K562 (cell line): ENCODE data around the gene TPRG1L. TPM values are rescaled to one million over a fixed set of nuclear protein-coding genes. Genes with fewer than 3 reads are reported as not detected.

Experiments
- BRCA1 ChIP-seq, 2 experiments: fragments of 450-650 bp in 1 of 2; sonication (generic) in 1 of 2; formaldehyde crosslinking in 1 of 2; IDR thresholded peaks; 2 replicates each; pipeline versions ENCODE4 v1.5.0 to v1.6.1; 2017 to 2020; ENCODE audit warnings: mild to moderate bottlenecking in 1 of 2, missing genetic modification reagents in 1 of 2
- CBFB ChIP-seq: sonication (generic); formaldehyde crosslinking; IDR thresholded peaks from 2 replicates; pipeline ENCODE4 v1.4.0; 2020; ENCODE audit warnings: mild to moderate bottlenecking, missing genetic modification reagents
- CHD4 ChIP-seq: fragments of 200-600 bp; sonication (generic); IDR thresholded peaks from 3 replicates; pipeline ENCODE4 v1.6.1; 2012; ENCODE audit warnings: low read depth, mild to moderate bottlenecking, mixed read lengths, low read length, inconsistent platforms; ENCODE audit not compliant: insufficient read depth, insufficient replicate concordance, poor library complexity, severe bottlenecking
- ERF ChIP-seq: fragments of 450-650 bp; formaldehyde crosslinking; IDR thresholded peaks from 2 replicates; pipeline ENCODE4 v1.4.0; 2020; ENCODE audit warnings: mild to moderate bottlenecking, mixed read lengths
- FOXA3 ChIP-seq, 2 experiments: fragments of 450-650 bp in 1 of 2; sonication (generic) in 1 of 2; formaldehyde crosslinking; IDR thresholded peaks in 1 of 2; conservative IDR thresholded peaks in 1 of 2; 2 replicates each; pipeline versions ENCODE4 v1.4.0 to v1.8.0; 2020 to 2022; ENCODE audit warnings: mild to moderate bottlenecking in 2 of 2, missing genetic modification reagents in 1 of 2
- HDAC6 ChIP-seq: IDR thresholded peaks from 2 replicates; pipeline ENCODE4 v1.6.1; 2012; ENCODE audit warnings: low read depth, mild to moderate bottlenecking, control low read depth, inconsistent platforms, low read length, moderate library complexity
- KLF1 ChIP-seq: fragments of 450-650 bp; IDR thresholded peaks from 2 replicates; pipeline ENCODE4 v1.6.1; 2016; ENCODE audit warnings: missing genetic modification characterization, missing compliant biosample characterization
- LEF1 ChIP-seq: fragments of 450-650 bp; IDR thresholded peaks from 2 replicates; pipeline ENCODE4 v1.6.1; 2016; ENCODE audit warnings: mild to moderate bottlenecking
- NBN ChIP-seq: fragments of 450-650 bp; IDR thresholded peaks from 2 replicates; pipeline ENCODE4 v1.6.1; 2016; ENCODE audit warnings: low read depth, mild to moderate bottlenecking
- NONO ChIP-seq, 2 experiments: fragments of 200-400 bp in 1 of 2; fragments of 450-650 bp in 1 of 2; formaldehyde crosslinking in 1 of 2; IDR thresholded peaks; 2 replicates each; pipeline ENCODE4 v1.6.1; 2017; ENCODE audit warnings: low read depth in 2 of 2, mild to moderate bottlenecking in 2 of 2, moderate library complexity in 2 of 2, low read length in 1 of 2
- NR2C2 ChIP-seq, 2 experiments: fragments of 200-800 bp in 1 of 2; sonication (Bioruptor generic) in 1 of 2; sonication (generic) in 1 of 2; formaldehyde crosslinking in 1 of 2; IDR thresholded peaks; 2 replicates each; pipeline versions ENCODE4 v1.6.1 to v1.8.0; 2016 to 2022; ENCODE audit warnings: mild to moderate bottlenecking in 1 of 2, missing compliant biosample characterization in 1 of 2, missing genetic modification characterization in 1 of 2, missing genetic modification reagents in 1 of 2
- NR2F6 ChIP-seq: fragments of 450-650 bp; formaldehyde crosslinking; IDR thresholded peaks from 2 replicates; pipeline ENCODE4 v1.4.0; 2020; ENCODE audit warnings: mild to moderate bottlenecking
- NRF1 ChIP-seq, 2 experiments: fragments of 450-650 bp; IDR thresholded peaks in 1 of 2; conservative IDR thresholded peaks in 1 of 2; 2 replicates each; pipeline ENCODE4 v1.6.1; 2014; ENCODE audit warnings: mild to moderate bottlenecking in 2 of 2
- OTX1 ChIP-seq: fragments of 450-650 bp; formaldehyde crosslinking; IDR thresholded peaks from 2 replicates; pipeline ENCODE4 v1.4.0; 2022; ENCODE audit warnings: mild to moderate bottlenecking
- RBM14 ChIP-seq: fragments of 200-400 bp; formaldehyde crosslinking; IDR thresholded peaks from 2 replicates; pipeline ENCODE4 v1.6.1; 2018; ENCODE audit warnings: low read depth, mild to moderate bottlenecking, low read length, moderate library complexity, borderline replicate concordance; ENCODE audit not compliant: insufficient read depth
- RHOXF2B ChIP-seq: fragments of 250-450 bp; sonication (Bioruptor Pico); conservative IDR thresholded peaks from 2 replicates; pipeline ENCODE4 v1.5.1; 2021
- SAP30 ChIP-seq: fragments of 200-600 bp; sonication (generic); IDR thresholded peaks from 2 replicates; pipeline ENCODE4 v1.6.1; 2012; ENCODE audit warnings: borderline replicate concordance, low read depth, mild to moderate bottlenecking, moderate library complexity, low read length, control low read depth, inconsistent platforms; ENCODE audit not compliant: insufficient read depth, poor library complexity, severe bottlenecking
- SIX5 ChIP-seq, 2 experiments: IDR thresholded peaks; 2 replicates each; pipeline ENCODE4 v1.6.1; 2011; ENCODE audit warnings: low read length in 2 of 2, borderline replicate concordance in 1 of 2, low read depth in 1 of 2, mild to moderate bottlenecking in 1 of 2, moderate library complexity in 1 of 2; ENCODE audit not compliant: insufficient read depth in 1 of 2
- SP1 ChIP-seq: sonication (generic); formaldehyde crosslinking; IDR thresholded peaks from 2 replicates; pipeline ENCODE4 v1.8.1; 2022; ENCODE audit warnings: mild to moderate bottlenecking, missing genetic modification reagents
- TCF15 ChIP-seq: fragments of 250-450 bp; sonication (Bioruptor Pico); IDR thresholded peaks from 2 replicates; pipeline ENCODE4 v1.8.0; 2022; ENCODE audit warnings: moderate library complexity, mild to moderate bottlenecking, inconsistent platforms
- TFAM ChIP-seq: fragments of 250-450 bp; sonication (Bioruptor Pico); conservative IDR thresholded peaks from 2 replicates; pipeline ENCODE4 v1.5.0; 2021; ENCODE audit warnings: mild to moderate bottlenecking, moderate library complexity
- U2AF2 ChIP-seq: fragments of 200-400 bp; formaldehyde crosslinking; optimal IDR thresholded peaks from 2 replicates; pipeline ENCODE3; 2017; ENCODE audit warnings: low read depth, mild to moderate bottlenecking, low read length
- ZFX ChIP-seq: sonication (generic); formaldehyde crosslinking; IDR thresholded peaks from 2 replicates; pipeline ENCODE4 v1.8.0; 2022; ENCODE audit warnings: mild to moderate bottlenecking, missing genetic modification reagents, moderate library complexity
- polyA plus RNA-seq, 8 experiments: library from polyadenylated mRNA; depleted of rRNA in 4 of 8; stranded (reverse) in 5 of 8; unstranded in 3 of 8; fragments of >200 nt; fragmentation: Nextera tagmentation in 2 of 8; fragmentation: Illumina TruSeq in 1 of 8; extraction: Ambion mirVana in 2 of 8; extraction: Trizol in 1 of 8; gene quantifications; 2 replicates each; pipeline versions ENCODE4 v1.2.1 to v1.2.3, GENCODE V29; 2011 to 2014; ENCODE audit warnings: inconsistent platforms in 1 of 8, missing spikeins in 1 of 8
- total RNA-seq, 7 experiments: library from RNA; depleted of rRNA in 6 of 7; stranded (reverse); fragments of >200 nt in 6 of 7; fragmentation: Illumina TruSeq in 2 of 7; extraction: Trizol in 2 of 7; gene quantifications; 2 replicates each; pipeline versions ENCODE4 v1.2.1 to v1.2.3, GENCODE V29; 2011 to 2021; ENCODE audit warnings: low replicate concordance in 1 of 7

The TPRG1L gene
- total and polyA plus RNA-seq, 9 of the 15 experiments (the other 6 are each of a cell fraction or from before 2014, with no cell fraction given), result 1.6 to 11.0 (median 6.2) TPM

- TF ChIP-seq CBFB (CRISPR knock-in tag) (no peak), NBN (no peak), RHOXF2B (no peak), HDAC6 (no peak), BRCA1 (IDR thresholded peaks at IDR 0.05) (no peak), BRCA1 (CRISPR knock-in tag; IDR thresholded peaks at IDR 0.05) (no peak), SP1 (CRISPR knock-in tag) (peak; percentile 53), KLF1 (tag) (peak; percentile 73; the same call in 1 of the 2 replicates), FOXA3 (CRISPR knock-in tag; conservative IDR thresholded peaks at IDR 0.05 in 1 of 2, IDR thresholded peaks at IDR 0.05 in 1 of 2) (0 out of 4 replicates have a peak, but pooled peaks of 1 of the 2 experiments have one; percentile 23), ERF (CRISPR knock-in tag) (0 out of 2 replicates have a peak, but pooled peaks have one; percentile 62), ZFX (CRISPR knock-in tag) (peak; percentile 61), NR2F6 (CRISPR knock-in tag) (no peak), NONO (IDR thresholded peaks at IDR 0.05; ENCODE audit: low read depth in 2 of 2, low read length in 1 of 2) (0 out of 4 replicates have a peak, but pooled peaks of 1 of the 2 experiments have one; percentile 4), TFAM (no peak), OTX1 (no peak), U2AF2 (no peak), LEF1 (no peak), RBM14 (0 out of 2 replicates have a peak, but pooled peaks have one; percentile 71), NR2C2 (CRISPR knock-in tag; IDR thresholded peaks at IDR 0.05) (0 out of 2 replicates have a peak, but pooled peaks have one; percentile 39), NR2C2 (tag; IDR thresholded peaks at IDR 0.05) (peak; percentile 84), TCF15 (no peak), SAP30 (peak; percentile 73), NRF1 (conservative IDR thresholded peaks at IDR 0.05 in 1 of 2, IDR thresholded peaks at IDR 0.05 in 1 of 2) (peak; percentile 87 to 89), CHD4 (no peak), SIX5 (IDR thresholded peaks at IDR 0.05; ENCODE audit: borderline replicate concordance in 1 of 2, insufficient read depth in 1 of 2, low read depth in 1 of 2, low read length in 2 of 2) (peak; percentile 84 to 91)
Observed at GRCh38 chr1:3649342-3650247, 24.8 kb downstream of the TPRG1L start, which contains the start of gene WRAP73 (continued).
